Measurements from ENCODE around the gene ZC3H12A.
"Not testable (repeated sequence)": the region's sequence is repeated elsewhere in the genome, so short reads cannot be mapped to it uniquely, and the experiment has no call there.

The ZC3H12A gene

GRCh38 chr1:37515185-37516034 lies 41.0 kb downstream of the ZC3H12A start:
- FAIRE-seq (no peak), DNase-seq (ENCODE audit: insufficient read length, low spot score) (no peak)

GRCh38 chr1:37517569-37517968 lies 43.2 kb downstream of the ZC3H12A start:
- FAIRE-seq (no peak), DNase-seq (ENCODE audit: insufficient read length, low spot score) (no peak)
- TF ChIP-seq POLR2A (IDR thresholded peaks at IDR 0.05; ENCODE audit: low read depth, low read length), result no peak

More at GRCh38 chr1:37515185-37516034, 41.0 kb downstream of the ZC3H12A start:
- TF ChIP-seq POLR2A (IDR thresholded peaks at IDR 0.05; ENCODE audit: low read depth, low read length), result no peak

GRCh38 chr1:37518241-37518640 lies 43.9 kb downstream of the ZC3H12A start:
- DNase-seq (ENCODE audit: insufficient read length, low spot score); FAIRE-seq: not testable (repeated sequence)

- not testable (repeated sequence) for DNase-seq (ENCODE audit: insufficient read length, low spot score); FAIRE-seq
Observed at GRCh38 chr1:37518929-37519328, 44.5 kb downstream of the ZC3H12A start.

GRCh38 chr1:37519613-37520012 lies 45.2 kb downstream of the ZC3H12A start:
- DNase-seq (ENCODE audit: insufficient read length, low spot score) (no peak), FAIRE-seq (no peak)
- TF ChIP-seq POLR2A (IDR thresholded peaks at IDR 0.05; ENCODE audit: low read depth, low read length), result no peak

GRCh38 chr1:37529888-37530287 lies 55.5 kb downstream of the ZC3H12A start:
- FAIRE-seq; DNase-seq (ENCODE audit: insufficient read length, low spot score): not testable (repeated sequence)

- not testable (repeated sequence) for FAIRE-seq
Observed at GRCh38 chr1:37532418-37533156, 58.2 kb downstream of the ZC3H12A start.

GRCh38 chr1:37533317-37534093 lies 59.1 kb downstream of the ZC3H12A start:
- DNase-seq (ENCODE audit: insufficient read length, low spot score) (no peak), FAIRE-seq (no peak)
- no peak for TF ChIP-seq POLR2A (IDR thresholded peaks at IDR 0.05; ENCODE audit: low read depth, low read length)

More at GRCh38 chr1:37532418-37533156, 58.2 kb downstream of the ZC3H12A start:
- not testable (repeated sequence) for DNase-seq (ENCODE audit: insufficient read length, low spot score)
